Endothelial cell (in vitro differentiated cells): ENCODE data around the gene RFX8. TPM values are rescaled to one million over a fixed set of nuclear protein-coding genes. Genes with fewer than 3 reads are reported as not detected.

ENCODE experiments used
- DNase-seq: peaks from one replicate; pipeline ENCODE4 v3.0.0; 2021; ENCODE audit warnings: low spot score
- H3K27ac Mint-ChIP-seq: one replicate; pipeline ENCODE4 v1.8.0; 2021; ENCODE audit warnings: mixed read lengths, inconsistent platforms; ENCODE audit not compliant: unreplicated experiment
- H3K27me3 Mint-ChIP-seq: one replicate; pipeline ENCODE4 v1.8.0; 2021; ENCODE audit warnings: mild to moderate bottlenecking, moderate library complexity, mixed read lengths, inconsistent platforms; ENCODE audit not compliant: unreplicated experiment
- H3K36me3 Mint-ChIP-seq: one replicate; pipeline ENCODE4 v1.8.0; 2021; ENCODE audit warnings: mild to moderate bottlenecking, low read depth, mixed read lengths, inconsistent platforms; ENCODE audit not compliant: unreplicated experiment
- H3K4me1 Mint-ChIP-seq: one replicate; pipeline ENCODE4 v1.8.0; 2021; ENCODE audit warnings: mild to moderate bottlenecking, mixed read lengths, inconsistent platforms; ENCODE audit not compliant: unreplicated experiment
- H3K4me3 Mint-ChIP-seq: one replicate; pipeline ENCODE4 v1.8.0; 2021; ENCODE audit warnings: mild to moderate bottlenecking, mixed read lengths, inconsistent platforms; ENCODE audit not compliant: unreplicated experiment
- H3K9me3 Mint-ChIP-seq: one replicate; pipeline ENCODE4 v1.8.0; 2021; ENCODE audit warnings: mixed read lengths, inconsistent platforms; ENCODE audit not compliant: unreplicated experiment
- CTCF ChIP-seq: fragments of 200-600 bp; sonication (generic); IDR thresholded peaks from one replicate; pipeline ENCODE4 v1.5.0; 2021; ENCODE audit warnings: antibody characterized with exemption; ENCODE audit not compliant: unreplicated experiment
- total RNA-seq: library from RNA; stranded (reverse); fragmentation: NEBNext Ultra II Directional; extraction: Animal tissue kit (Norgen Biotek cat#: 25700); gene quantifications from one replicate; pipeline ENCODE4 v1.2.1, GENCODE V29; 2021; ENCODE audit not compliant: unreplicated experiment

Gene RFX8
- total RNA-seq, 1 donor from 2014 or later: 5.0 TPM

- peaks cover 2% of the 10 kb centered on the region for H3K4me1 Mint-ChIP-seq
- H3K4me3 Mint-ChIP-seq: no peak overlapping the region
- no peaks in the 10 kb centered on the region for H3K9me3 Mint-ChIP-seq
- TF ChIP-seq CTCF: no peak
- no peak overlapping the region for H3K27ac Mint-ChIP-seq
- peaks cover 5% of the 10 kb centered on the region for H3K27me3 Mint-ChIP-seq
- peaks cover 1% of the 10 kb centered on the region for H3K36me3 Mint-ChIP-seq
- DNase-seq: no peak
Observed at GRCh38 chr2:101416609-101417008, 58.3 kb downstream of the RFX8 start.

GRCh38 chr2:101415884-101416283 lies 59.0 kb downstream of the RFX8 start:
- Mint-ChIP-seq H3K27ac (no peak overlapping the region), H3K4me1 (peaks cover 9% of the 10 kb centered on the region), H3K9me3 (no peaks in the 10 kb centered on the region), H3K27me3 (peaks cover 8% of the 10 kb centered on the region), H3K36me3 (peaks cover 4% of the 10 kb centered on the region), H3K4me3 (no peak overlapping the region)
- no peak for TF ChIP-seq CTCF
- DNase-seq: no peak

- no peak overlapping the region for H3K4me3 Mint-ChIP-seq
- no peak overlapping the region for H3K27ac Mint-ChIP-seq
- peaks cover 16% of the 10 kb centered on the region for H3K4me1 Mint-ChIP-seq
- peaks cover 4% of the 10 kb centered on the region for H3K36me3 Mint-ChIP-seq
- no peak for DNase-seq
- no peak for TF ChIP-seq CTCF
- no peaks in the 10 kb centered on the region for H3K9me3 Mint-ChIP-seq
- H3K27me3 Mint-ChIP-seq: peaks cover 8% of the 10 kb centered on the region
Observed at GRCh38 chr2:101415220-101415619, 59.7 kb downstream of the RFX8 start.

GRCh38 chr2:101412092-101412694 lies 62.7 kb downstream of the RFX8 start:
- peaks cover 9% of the 10 kb centered on the region for H3K27me3 Mint-ChIP-seq
- TF ChIP-seq CTCF: no peak
- no peak for DNase-seq

GRCh38 chr2:101410746-101411145 lies 64.2 kb downstream of the RFX8 start:
- Mint-ChIP-seq H3K4me1 (peaks cover 21% of the 10 kb centered on the region), H3K9me3 (no peaks in the 10 kb centered on the region), H3K27me3 (peaks cover 11% of the 10 kb centered on the region), H3K36me3 (peaks cover 4% of the 10 kb centered on the region), H3K4me3 (no peak overlapping the region), H3K27ac (peak overlapping the region; percentile 95)
- DNase-seq: no peak
- no peak for TF ChIP-seq CTCF

More at GRCh38 chr2:101412092-101412694, 62.7 kb downstream of the RFX8 start:
- Mint-ChIP-seq H3K27ac (no peak overlapping the region), H3K4me1 (peaks cover 21% of the 10 kb centered on the region), H3K4me3 (no peak overlapping the region), H3K36me3 (peaks cover 4% of the 10 kb centered on the region), H3K9me3 (no peaks in the 10 kb centered on the region)
